Left ventricle myocardium inferior (tissue), 1 donor: ENCODE results near the gene SDK1. TPM values are rescaled to one million over a fixed set of nuclear protein-coding genes. Genes with fewer than 3 reads are reported as not detected.

Source experiments
- DNase-seq: peaks from one replicate; pipeline ENCODE4 v3.0.0-alpha.2; 2020
- H3K27ac ChIP-seq: fragments of 200-600 bp; replicated peaks from 2 replicates; pipeline ENCODE4 v1.8.0; 2021
- H3K27me3 ChIP-seq: fragments of 200-600 bp; 2 replicates; pipeline ENCODE4 v1.8.0; 2021; ENCODE audit warnings: low read depth
- H3K36me3 ChIP-seq: fragments of 200-600 bp; 2 replicates; pipeline ENCODE4 v1.8.0; 2021
- H3K4me1 ChIP-seq: fragments of 200-600 bp; 2 replicates; pipeline ENCODE4 v1.8.0; 2021
- H3K4me3 ChIP-seq: fragments of 200-600 bp; 2 replicates; pipeline ENCODE4 v1.8.0; 2021; ENCODE audit warnings: mild to moderate bottlenecking, moderate library complexity
- H3K9me3 ChIP-seq: fragments of 200-600 bp; replicated peaks from 2 replicates; pipeline ENCODE4 v1.8.0; 2021
- intact Hi-C: fragments of 100-400 bp; cut with micrococcal nuclease; formaldehyde crosslinking; loops from one replicate; pipeline ENCODE4 v1.11.0; 2022
- total RNA-seq: library from RNA; stranded (reverse); fragmentation: NEBNext Ultra II Directional; extraction: Animal tissue kit (Norgen Biotek cat#: 25700); gene quantifications from one replicate; pipeline ENCODE4 v1.2.1, GENCODE V29; 2021
- TF ChIP-seq, protein P1 (sequence below): fragments of 200-600 bp; IDR thresholded peaks from 2 replicates; pipeline ENCODE4 v1.8.0; 2021; ENCODE audit warnings: antibody characterized with exemption, mild to moderate bottlenecking, borderline replicate concordance
- donor health status: DM: no; HTN: yes; CAD: no; lungs with severe emphysema.

SDK1 gene
- total RNA-seq, 1 donor from 2014 or later = 1.3 TPM

GRCh38 chr7:3678314-3678810, 377.3 kb downstream of the SDK1 start:
- TF ChIP-seq, protein P1, sequence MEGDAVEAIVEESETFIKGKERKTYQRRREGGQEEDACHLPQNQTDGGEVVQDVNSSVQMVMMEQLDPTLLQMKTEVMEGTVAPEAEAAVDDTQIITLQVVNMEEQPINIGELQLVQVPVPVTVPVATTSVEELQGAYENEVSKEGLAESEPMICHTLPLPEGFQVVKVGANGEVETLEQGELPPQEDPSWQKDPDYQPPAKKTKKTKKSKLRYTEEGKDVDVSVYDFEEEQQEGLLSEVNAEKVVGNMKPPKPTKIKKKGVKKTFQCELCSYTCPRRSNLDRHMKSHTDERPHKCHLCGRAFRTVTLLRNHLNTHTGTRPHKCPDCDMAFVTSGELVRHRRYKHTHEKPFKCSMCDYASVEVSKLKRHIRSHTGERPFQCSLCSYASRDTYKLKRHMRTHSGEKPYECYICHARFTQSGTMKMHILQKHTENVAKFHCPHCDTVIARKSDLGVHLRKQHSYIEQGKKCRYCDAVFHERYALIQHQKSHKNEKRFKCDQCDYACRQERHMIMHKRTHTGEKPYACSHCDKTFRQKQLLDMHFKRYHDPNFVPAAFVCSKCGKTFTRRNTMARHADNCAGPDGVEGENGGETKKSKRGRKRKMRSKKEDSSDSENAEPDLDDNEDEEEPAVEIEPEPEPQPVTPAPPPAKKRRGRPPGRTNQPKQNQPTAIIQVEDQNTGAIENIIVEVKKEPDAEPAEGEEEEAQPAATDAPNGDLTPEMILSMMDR = no peak
- intact Hi-C loops = no loop called here
- H3K36me3 ChIP-seq = no peaks in the 10 kb centered on the region

DNA sequence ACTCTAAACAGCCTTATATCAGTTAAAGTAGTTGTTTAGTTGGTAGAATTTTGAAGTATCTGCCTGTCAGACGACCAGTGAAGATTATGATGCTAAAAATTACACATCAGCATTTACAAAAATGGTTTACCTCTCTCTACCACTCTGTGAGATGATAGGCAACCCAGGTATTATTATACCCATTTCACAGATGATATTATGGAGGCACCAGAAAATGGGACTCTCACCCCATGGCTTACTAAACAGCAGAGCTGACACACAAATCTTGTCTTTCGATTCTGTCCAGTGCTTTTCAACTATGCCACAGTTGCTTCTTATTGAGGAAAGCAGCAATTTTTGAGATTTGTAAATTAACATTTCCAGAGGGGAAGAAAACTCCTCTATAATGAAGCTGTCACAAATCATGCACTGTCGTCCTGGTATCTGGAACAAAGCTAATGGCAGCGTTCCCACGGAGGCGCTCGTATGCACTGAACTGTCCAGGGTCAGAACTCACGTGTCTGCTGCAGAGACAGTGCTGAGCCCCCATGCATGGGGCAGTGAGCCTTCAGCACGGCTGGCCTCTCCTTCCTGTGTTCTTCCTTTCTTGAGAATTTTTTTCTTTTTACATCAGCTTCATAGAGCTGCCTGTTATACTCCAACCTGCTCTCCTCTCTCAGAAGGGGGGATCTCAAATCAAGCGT, 381.1 kb downstream of the SDK1 start:
- Histone ChIP-seq H3K4me1 (no peaks in the 10 kb centered on the region), H3K27ac (no peak overlapping the region), H3K27me3 (no peaks in the 10 kb centered on the region), H3K36me3 (no peaks in the 10 kb centered on the region), H3K4me3 (no peak overlapping the region), H3K9me3 (no peaks in the 10 kb centered on the region)
- TF ChIP-seq, protein P1 = no peak
- DNase-seq = no peak
- intact Hi-C loops = no loop called here

More at GRCh38 chr7:3678314-3678810, 377.3 kb downstream of the SDK1 start:
- DNase-seq = no peak
- Histone ChIP-seq H3K27me3 (no peaks in the 10 kb centered on the region), H3K4me1 (no peaks in the 10 kb centered on the region), H3K4me3 (no peak overlapping the region), H3K9me3 (no peaks in the 10 kb centered on the region), H3K27ac (no peak overlapping the region)

- Histone ChIP-seq H3K4me1 (no peaks in the 10 kb centered on the region), H3K36me3 (no peaks in the 10 kb centered on the region), H3K9me3 (no peaks in the 10 kb centered on the region), H3K27ac (no peak overlapping the region), H3K27me3 (no peaks in the 10 kb centered on the region), H3K4me3 (no peak overlapping the region)
- intact Hi-C loops = no loop called here
- TF ChIP-seq, protein P1 = no peak
- no peak for DNase-seq
Measured at GRCh38 chr7:3683546-3684539, 382.8 kb downstream of the SDK1 start.

- intact Hi-C loops = no loop called here
- TF ChIP-seq, protein P1 = no peak
- H3K9me3 ChIP-seq = no peaks in the 10 kb centered on the region
- H3K4me3 ChIP-seq = no peak overlapping the region
- no peaks in the 10 kb centered on the region for H3K27me3 ChIP-seq
- H3K36me3 ChIP-seq = no peaks in the 10 kb centered on the region
- no peak overlapping the region for H3K27ac ChIP-seq
- no peaks in the 10 kb centered on the region for H3K4me1 ChIP-seq
- no peak for DNase-seq
Measured at GRCh38 chr7:3688071-3688470, 387.0 kb downstream of the SDK1 start.

- Histone ChIP-seq H3K4me1 (no peaks in the 10 kb centered on the region), H3K36me3 (no peaks in the 10 kb centered on the region), H3K9me3 (no peaks in the 10 kb centered on the region), H3K4me3 (no peak overlapping the region), H3K27me3 (no peaks in the 10 kb centered on the region), H3K27ac (no peak overlapping the region)
- intact Hi-C loops = no loop called here
- TF ChIP-seq, protein P1 = no peak
- DNase-seq = no peak
Measured at GRCh38 chr7:3688842-3689241, 387.8 kb downstream of the SDK1 start.
